SK-N-SH (cell line): ENCODE measurements around the gene SGPL1. TPM values are rescaled to one million over a fixed set of nuclear protein-coding genes. Genes with fewer than 3 reads are reported as not detected.

Experiments used
- CTCF ChIA-PET: fragments of 300-600, 350-600 bp; formaldehyde crosslinking; extraction: SDS; loops from one replicate; lab custom pipeline; 2021; lab: Yijun Ruan, JAX
- POLR2A ChIA-PET: fragments of 350-600 bp; sonication (Branson Sonifier 250); formaldehyde crosslinking; extraction: SDS; loops from one replicate; lab custom pipeline; 2020; ENCODE audit warnings: antibody characterized with exemption, inconsistent platforms; lab: Yijun Ruan, JAX
- DNase-seq: peaks from one replicate; pipeline ENCODE4 v3.0.0; 2012
- H2AFZ ChIP-seq: fragments of 200-600 bp; sonication (generic); 2 replicates; pipeline ENCODE4 v1.8.1; 2016; ENCODE audit warnings: antibody characterized with exemption, mild to moderate bottlenecking, low read depth
- H3F3A ChIP-seq: fragments of 200-600 bp; sonication (generic); replicated peaks from 2 replicates; pipeline ENCODE3; 2016; ENCODE audit warnings: antibody characterized with exemption, mild to moderate bottlenecking; ENCODE audit not compliant: insufficient read depth
- H3K27ac ChIP-seq, 2 experiments: fragments of 200-500 bp in 1 of 2; fragments of 200-600 bp in 1 of 2; sonication (Bioruptor generic) in 1 of 2; sonication (generic), shearing (Covaris generic) in 1 of 2; 2 replicates each; pipeline versions ENCODE4 v1.5.1 to v1.6.1; 2014 to 2016; ENCODE audit warnings: low read depth in 2 of 2, inconsistent platforms in 1 of 2, low read length in 1 of 2, mild to moderate bottlenecking in 1 of 2, mixed read lengths in 1 of 2
- H3K27me3 ChIP-seq: fragments of 200-600 bp; sonication (generic), shearing (Covaris generic); 2 replicates; pipeline ENCODE4 v1.6.1; 2016; ENCODE audit warnings: mixed run types; ENCODE audit not compliant: insufficient read depth
- H3K36me3 ChIP-seq, 2 experiments: fragments of 200-500 bp in 1 of 2; fragments of 200-600 bp in 1 of 2; sonication (Bioruptor generic) in 1 of 2; sonication (generic) in 1 of 2; replicated peaks in 1 of 2; 2 replicates each; pipeline versions ENCODE3 to v1.5.1; 2014 to 2016; ENCODE audit warnings: low read length in 1 of 2, mild to moderate bottlenecking in 1 of 2; ENCODE audit not compliant: insufficient read depth in 2 of 2, control insufficient read depth in 1 of 2
- H3K4me1 ChIP-seq, 2 experiments: fragments of 200-500 bp in 1 of 2; fragments of 200-600 bp in 1 of 2; sonication (Bioruptor generic) in 1 of 2; sonication (generic), shearing (Covaris generic) in 1 of 2; 2 replicates each; pipeline versions ENCODE4 v1.5.1 to v1.6.1; 2014 to 2016; ENCODE audit warnings: low read depth in 1 of 2, low read length in 1 of 2, mixed run types in 1 of 2; ENCODE audit not compliant: insufficient read depth in 2 of 2, control insufficient read depth in 1 of 2
- H3K4me2 ChIP-seq: fragments of 200-600 bp; sonication (generic), shearing (Covaris generic); 2 replicates; pipeline ENCODE4 v1.6.1; 2017; ENCODE audit warnings: mixed run types
- H3K4me3 ChIP-seq, 2 experiments: fragments of 200-500 bp in 1 of 2; fragments of 200-600 bp in 1 of 2; sonication (Bioruptor generic) in 1 of 2; sonication (generic), shearing (Covaris generic) in 1 of 2; 2 replicates each; pipeline versions ENCODE4 v1.5.1 to v1.8.1; 2014 to 2016; ENCODE audit warnings: low read depth in 2 of 2, inconsistent platforms in 1 of 2, low read length in 1 of 2, mild to moderate bottlenecking in 1 of 2, mixed read lengths in 1 of 2, moderate library complexity in 1 of 2
- H3K79me2 ChIP-seq: fragments of 200-600 bp; sonication (generic); 2 replicates; pipeline ENCODE4 v1.8.1; 2017; ENCODE audit warnings: mild to moderate bottlenecking; ENCODE audit not compliant: insufficient read depth
- H3K9ac ChIP-seq: fragments of 200-600 bp; sonication (generic); 2 replicates; pipeline ENCODE4 v1.6.1; 2017; ENCODE audit warnings: mixed run types
- H3K9me2 ChIP-seq: fragments of 200-600 bp; sonication (generic); 2 replicates; pipeline ENCODE4 v1.6.1; 2017; ENCODE audit warnings: mixed run types
- H3K9me3 ChIP-seq: fragments of 200-600 bp; sonication (generic); 2 replicates; pipeline ENCODE4 v1.6.1; 2017; ENCODE audit warnings: mixed run types, mild to moderate bottlenecking, moderate library complexity
- H4K20me1 ChIP-seq: fragments of 200-600 bp; sonication (generic); 2 replicates; pipeline ENCODE4 v1.6.1; 2017; ENCODE audit warnings: mild to moderate bottlenecking, mixed run types; ENCODE audit not compliant: insufficient read depth
- FOSL2 ChIP-seq: IDR thresholded peaks from 2 replicates; pipeline ENCODE4 v1.4.0; 2012; ENCODE audit warnings: low read depth, mild to moderate bottlenecking, moderate library complexity, borderline replicate concordance
- GABPA ChIP-seq: IDR thresholded peaks from 2 replicates; pipeline ENCODE4 v1.4.0; 2012; ENCODE audit warnings: low read depth, mild to moderate bottlenecking
- RAD21 ChIP-seq: IDR thresholded peaks from 2 replicates; pipeline ENCODE4 v1.6.1; 2012; ENCODE audit warnings: mild to moderate bottlenecking, low read length
- RXRA ChIP-seq: IDR thresholded peaks from 2 replicates; pipeline ENCODE4 v1.4.0; 2012; ENCODE audit warnings: low read depth, mild to moderate bottlenecking, borderline replicate concordance
- SMC3 ChIP-seq: IDR thresholded peaks from 2 replicates; pipeline ENCODE4 v1.6.1; 2012; ENCODE audit warnings: low read depth, low read length, improper control_type of control experiment
- TCF12 ChIP-seq: IDR thresholded peaks from 2 replicates; pipeline ENCODE4 v1.4.0; 2012
- ZBTB33 ChIP-seq: IDR thresholded peaks from 2 replicates; pipeline ENCODE4 v1.4.0; 2012; ENCODE audit warnings: low read depth, borderline replicate concordance
- WGBS: methylation state at CpG from one replicate; pipeline ENCODE4 v1.1.6; 2017; ENCODE audit warnings: low lambda C conversion rate; 5-methylcytosine and 5-hydroxymethylcytosine counted together
- polyA plus RNA-seq, 3 experiments: library from polyadenylated mRNA; depleted of rRNA; stranded (reverse); fragments of >200 nt; gene quantifications; 2 replicates each; pipeline ENCODE4 v1.2.3, GENCODE V29; 2012
- TF ChIP-seq, protein P1 (sequence below): fragments of 150-350 bp; IDR thresholded peaks from 2 replicates; pipeline ENCODE4 v1.6.1; 2016; ENCODE audit warnings: mild to moderate bottlenecking, low read depth, low read length

The SGPL1 gene
- polyA plus RNA-seq, 1 of the 3 experiments (the other 2 are of a cell fraction): 11.8 TPM

GRCh38 chr10:70805619-70806215 lies 10.0 kb upstream of the SGPL1 start:
- no peak overlapping the region for H3K4me3 ChIP-seq
- CTCF ChIA-PET: interaction anchor here (0.8 to 1.2 kb wide), 2 partner anchors 11 to 46 kb away, joined by 3 to 5 read pairs; no protein-coding TSS in a partner anchor

DNA sequence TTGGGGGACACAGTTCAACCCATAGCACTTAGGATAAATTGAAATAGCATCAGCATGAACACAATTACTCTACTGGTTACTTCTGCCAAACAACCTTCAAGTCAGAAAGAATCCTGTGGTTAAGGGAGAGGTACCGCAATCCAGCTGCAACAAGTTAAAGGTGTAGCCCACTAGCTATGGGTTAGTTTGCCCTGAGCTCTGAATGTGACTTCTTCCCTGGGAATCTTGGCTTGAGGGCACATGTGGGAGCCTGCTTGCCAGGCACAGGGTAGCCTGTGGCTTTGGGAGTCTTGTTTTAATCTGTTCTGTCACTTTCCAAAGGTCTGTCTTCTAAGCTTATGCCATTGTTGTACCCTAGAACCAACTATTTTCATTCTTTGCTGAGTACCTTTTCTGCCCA lies 8.9 kb upstream of the SGPL1 start:
- H4K20me1 ChIP-seq: no peaks in the 10 kb centered on the region
- no peaks in the 10 kb centered on the region for H3K9me3 ChIP-seq
- no peak overlapping the region for H3K27ac ChIP-seq
- no peak overlapping the region for H3K4me2 ChIP-seq
- no peak overlapping the region for H2AFZ ChIP-seq
- no peaks in the 10 kb centered on the region for H3K27me3 ChIP-seq
- TF ChIP-seq FOSL2: no peak
- TF ChIP-seq, all 33 proteins: peak for 0
- DNase-seq: no peak
- Histone ChIP-seq H3K4me3 (no peak overlapping the region), H3K9me2 (no peaks in the 10 kb centered on the region), H3K4me1 (peaks cover 0 to 4% of the 10 kb centered on the region in 2 experiments; a peak in 1 of 4 replicates), H3K79me2 (no peaks in the 10 kb centered on the region), H3K36me3 (no peaks in the 10 kb centered on the region), H3F3A (no peaks in the 10 kb centered on the region), H3K9ac (no peak overlapping the region)
- ChIA-PET CTCF (interaction anchor here (1.1 to 1.2 kb wide), 2 partner anchors 9 to 47 kb away, joined by 4 to 5 read pairs; partner anchors contain the start of gene SGPL1), POLR2A (no interaction called here)
- WGBS: 80% methylated on average over 1 of the region's 1 CpG

More at GRCh38 chr10:70805619-70806215, 10.0 kb upstream of the SGPL1 start:
- Histone ChIP-seq H3K9ac (no peak overlapping the region), H2AFZ (no peak overlapping the region), H4K20me1 (no peaks in the 10 kb centered on the region), H3F3A (no peaks in the 10 kb centered on the region), H3K79me2 (no peaks in the 10 kb centered on the region), H3K9me2 (no peaks in the 10 kb centered on the region), H3K4me2 (no peak overlapping the region), H3K36me3 (no peaks in the 10 kb centered on the region), H3K9me3 (no peaks in the 10 kb centered on the region), H3K4me1 (no peaks in the 10 kb centered on the region; a peak in 1 of 4 replicates), H3K27me3 (peaks cover 4% of the 10 kb centered on the region; the same call in 1 of the 2 replicates), H3K27ac (no peak overlapping the region)
- POLR2A ChIA-PET: no interaction called here
- no peak for DNase-seq
- 80% methylated on average over 3 of the region's 3 CpGs for WGBS
- TF ChIP-seq RAD21: no peak
- TF ChIP-seq TCF12: no peak
- TF ChIP-seq RXRA: no peak
- TF ChIP-seq GABPA: no peak

- H3F3A ChIP-seq: no peaks in the 10 kb centered on the region
- WGBS: 45% methylated on average over 3 of the region's 3 CpGs
- no peak overlapping the region for H3K27ac ChIP-seq
- DNase-seq: no peak
- no peaks in the 10 kb centered on the region for H3K9me3 ChIP-seq
- no peak overlapping the region for H3K4me3 ChIP-seq
- H3K4me2 ChIP-seq: no peak overlapping the region
- no peaks in the 10 kb centered on the region for H4K20me1 ChIP-seq
- ChIA-PET CTCF (interaction anchor here (0.7 to 1.1 kb wide), 2 partner anchors 9 to 95 kb away, joined by 3 to 4 read pairs; partner anchors contain the start of gene SGPL1), POLR2A (no interaction called here)
- H3K27me3 ChIP-seq: no peaks in the 10 kb centered on the region
- H3K79me2 ChIP-seq: no peaks in the 10 kb centered on the region
- no peak for TF ChIP-seq SMC3
- no peak for TF ChIP-seq ZBTB33
- TF ChIP-seq GABPA: no peak
- TF ChIP-seq, protein P1, sequence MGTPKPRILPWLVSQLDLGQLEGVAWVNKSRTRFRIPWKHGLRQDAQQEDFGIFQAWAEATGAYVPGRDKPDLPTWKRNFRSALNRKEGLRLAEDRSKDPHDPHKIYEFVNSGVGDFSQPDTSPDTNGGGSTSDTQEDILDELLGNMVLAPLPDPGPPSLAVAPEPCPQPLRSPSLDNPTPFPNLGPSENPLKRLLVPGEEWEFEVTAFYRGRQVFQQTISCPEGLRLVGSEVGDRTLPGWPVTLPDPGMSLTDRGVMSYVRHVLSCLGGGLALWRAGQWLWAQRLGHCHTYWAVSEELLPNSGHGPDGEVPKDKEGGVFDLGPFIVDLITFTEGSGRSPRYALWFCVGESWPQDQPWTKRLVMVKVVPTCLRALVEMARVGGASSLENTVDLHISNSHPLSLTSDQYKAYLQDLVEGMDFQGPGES: no peak
- no peak overlapping the region for H3K9ac ChIP-seq
- H2AFZ ChIP-seq: no peak overlapping the region
- peaks cover 0 to 4% of the 10 kb centered on the region in 2 experiments; a peak in 1 of 4 replicates for H3K4me1 ChIP-seq
- H3K9me2 ChIP-seq: no peaks in the 10 kb centered on the region
- no peaks in the 10 kb centered on the region for H3K36me3 ChIP-seq
Measured at GRCh38 chr10:70807556-70807955, 8.2 kb upstream of the SGPL1 start.
